Stimulated activated naive CD8-positive, alpha-beta T cell treated with anti-CD3 and anti-CD28 coated beads, Interleukin-15, Interleukin-2, amounts not matched to agents 100 ng/mL and 50 ng/mL, for 24 hours (primary cell): ENCODE results near the gene ACBD3.

Source experiments
- H3K27ac Mint-ChIP-seq: one replicate; pipeline ENCODE4 v1.8.0; 2021; ENCODE audit warnings: mild to moderate bottlenecking, mixed read lengths
- H3K27me3 Mint-ChIP-seq: one replicate; pipeline ENCODE4 v1.8.0; 2021; ENCODE audit warnings: mixed read lengths
- H3K36me3 Mint-ChIP-seq: one replicate; pipeline ENCODE4 v1.8.0; 2021; ENCODE audit warnings: low read depth, mixed read lengths
- H3K4me1 Mint-ChIP-seq: one replicate; pipeline ENCODE4 v1.8.0; 2021; ENCODE audit warnings: low read depth, mixed read lengths
- H3K4me3 Mint-ChIP-seq: one replicate; pipeline ENCODE4 v1.8.0; 2021; ENCODE audit warnings: mild to moderate bottlenecking, mixed read lengths
- H3K9me3 Mint-ChIP-seq: one replicate; pipeline ENCODE4 v1.8.0; 2021; ENCODE audit warnings: mixed read lengths

Gene ACBD3

DNA sequence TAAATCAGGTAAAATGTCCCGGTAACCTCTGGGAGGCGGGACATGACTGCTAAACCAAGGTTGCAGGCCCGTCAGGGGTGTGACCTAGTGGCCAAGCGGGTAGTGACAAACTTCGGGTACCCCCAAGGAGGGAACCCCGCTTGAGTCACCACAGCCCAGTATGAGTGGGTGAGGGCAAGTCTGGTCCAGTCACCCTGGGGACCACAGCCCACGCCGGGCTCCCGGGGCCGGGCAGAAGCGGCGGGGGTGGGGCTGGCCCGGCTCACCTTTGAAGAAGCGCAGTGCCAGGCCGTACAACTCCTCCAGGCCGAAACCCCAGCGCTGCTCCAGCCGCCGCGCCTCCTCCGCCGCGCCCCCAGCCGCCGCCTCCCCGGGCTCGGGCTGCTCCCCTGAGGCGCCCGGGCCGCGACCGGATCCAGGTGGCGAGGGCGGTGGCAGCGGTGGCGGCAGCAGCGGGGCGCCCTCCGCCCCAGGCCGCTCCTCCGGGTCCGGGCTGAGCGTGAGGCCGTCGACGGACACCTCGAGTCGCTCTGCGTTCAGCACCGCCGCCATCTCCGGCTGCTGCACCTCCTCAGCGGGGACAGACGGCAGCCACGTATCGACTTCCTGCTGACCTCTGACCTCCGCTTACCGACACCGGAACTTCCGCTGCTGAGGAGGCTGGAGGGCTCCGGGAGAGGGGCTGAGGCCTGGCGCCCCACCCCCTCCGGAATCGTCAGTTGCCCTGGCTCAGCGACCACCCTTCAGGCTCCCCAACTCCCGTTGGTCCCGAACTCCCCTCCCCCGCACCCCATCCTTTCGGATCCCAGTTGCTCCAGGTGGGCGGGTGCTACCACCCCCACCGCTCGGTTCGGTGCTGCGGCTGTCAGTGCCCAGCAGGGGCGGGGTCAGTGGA is at the start of gene ACBD3:
Gene ACBD3, minus strand, starts transcription at position 618 of the 895 bp plus-strand sequence. Its CDS starts 66 bp downstream, at position 552.
- H3K4me3 Mint-ChIP-seq = peak within 1 kb of the TSS; percentile 96
- peaks cover 38% of the 10 kb centered on the region for H3K4me1 Mint-ChIP-seq
- no peaks in the 10 kb centered on the region for H3K9me3 Mint-ChIP-seq
- peak within 1 kb of the TSS; percentile 93 for H3K27ac Mint-ChIP-seq
- no peaks in the 10 kb centered on the region for H3K27me3 Mint-ChIP-seq
- peaks cover 13% of the 10 kb centered on the region for H3K36me3 Mint-ChIP-seq

- no peak overlapping the region for H3K4me3 Mint-ChIP-seq
- H3K9me3 Mint-ChIP-seq = no peaks in the 10 kb centered on the region
- no peaks in the 10 kb centered on the region for H3K4me1 Mint-ChIP-seq
- H3K27ac Mint-ChIP-seq = no peak overlapping the region
- no peaks in the 10 kb centered on the region for H3K27me3 Mint-ChIP-seq
- peaks cover 46% of the 10 kb centered on the region for H3K36me3 Mint-ChIP-seq
Observed at GRCh38 chr1:226233806-226234205, 47.3 kb upstream of the ACBD3 start.

- no peaks in the 10 kb centered on the region for H3K9me3 Mint-ChIP-seq
- H3K36me3 Mint-ChIP-seq = peaks cover 44% of the 10 kb centered on the region
- H3K4me1 Mint-ChIP-seq = no peaks in the 10 kb centered on the region
- H3K27ac Mint-ChIP-seq = no peak overlapping the region
- no peaks in the 10 kb centered on the region for H3K27me3 Mint-ChIP-seq
- H3K4me3 Mint-ChIP-seq = no peak overlapping the region
Observed at GRCh38 chr1:226233293-226233692, 46.8 kb upstream of the ACBD3 start.

DNA sequence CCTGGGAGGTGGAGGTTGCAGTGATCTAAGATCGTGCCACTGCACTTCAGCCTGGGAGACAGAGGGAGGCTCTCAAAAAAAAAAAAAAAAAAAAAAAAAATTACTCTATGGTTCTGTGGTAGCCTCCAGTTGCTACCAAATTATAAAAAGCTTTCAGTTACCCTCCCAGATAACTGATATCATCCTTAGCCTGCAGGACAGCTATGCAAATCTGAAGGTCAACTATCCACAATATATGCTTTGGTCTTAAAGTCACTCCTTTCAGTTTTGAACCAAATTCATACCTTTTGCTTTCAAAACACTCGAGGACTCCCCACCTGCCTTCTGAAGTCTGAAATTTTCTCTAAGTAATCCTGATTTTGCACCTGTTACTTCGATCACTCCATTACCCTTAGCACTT is 40.1 kb upstream of the ACBD3 start:
- no peak overlapping the region for H3K27ac Mint-ChIP-seq
- H3K9me3 Mint-ChIP-seq = no peaks in the 10 kb centered on the region
- H3K4me3 Mint-ChIP-seq = no peak overlapping the region
- H3K4me1 Mint-ChIP-seq = peaks cover 14% of the 10 kb centered on the region
- peaks cover 36% of the 10 kb centered on the region for H3K27me3 Mint-ChIP-seq
- peaks cover 15% of the 10 kb centered on the region for H3K36me3 Mint-ChIP-seq

- peaks cover 43% of the 10 kb centered on the region for H3K27me3 Mint-ChIP-seq
Observed at GRCh38 chr1:226223786-226224244, 37.3 kb upstream of the ACBD3 start.

DNA sequence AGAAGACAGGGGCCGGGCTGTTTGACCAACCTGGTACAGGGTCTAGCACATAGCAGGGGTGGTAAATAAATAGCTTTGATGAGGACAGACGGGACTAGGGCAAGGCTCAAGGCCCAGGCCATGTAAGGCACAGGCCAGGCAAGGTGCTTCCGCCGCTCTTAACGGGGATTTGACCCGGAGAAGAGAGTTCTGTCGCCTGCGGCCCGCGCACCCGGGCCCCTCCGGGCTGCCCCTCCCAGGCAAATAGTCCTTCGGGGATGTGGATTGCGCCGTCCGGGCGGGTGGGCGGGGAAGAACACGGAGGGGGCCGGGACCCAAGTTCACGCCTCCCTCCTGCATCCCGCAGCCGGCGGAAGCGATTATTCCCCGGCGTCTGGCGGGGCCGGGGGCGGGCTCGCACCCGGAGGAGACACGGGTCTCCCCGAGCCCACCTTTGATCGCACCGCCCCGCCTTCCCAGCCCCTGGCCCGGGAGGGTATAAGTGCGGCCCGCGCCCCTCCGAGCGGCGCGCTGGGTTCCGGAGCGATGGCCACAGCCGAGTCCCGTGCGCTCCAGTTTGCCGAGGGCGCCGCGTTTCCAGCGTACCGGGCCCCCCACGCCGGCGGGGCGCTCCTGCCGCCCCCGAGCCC is 36.7 kb upstream of the ACBD3 start, which contains the start of gene MIXL1:
Gene MIXL1, plus strand, starts transcription at position 508 of the 629 bp plus-strand sequence. Its CDS starts 18 bp downstream, at position 526.
- Mint-ChIP-seq H3K4me3 (peak within 1 kb of the TSS; percentile 72), H3K9me3 (no peaks in the 10 kb centered on the region), H3K27ac (no peak within 1 kb of the TSS), H3K36me3 (no peaks in the 10 kb centered on the region), H3K4me1 (peaks cover 14% of the 10 kb centered on the region), H3K27me3 (peaks cover 43% of the 10 kb centered on the region)

More at GRCh38 chr1:226223786-226224244, 37.3 kb upstream of the ACBD3 start:
- H3K27ac Mint-ChIP-seq = no peak overlapping the region
- H3K36me3 Mint-ChIP-seq = no peaks in the 10 kb centered on the region
- peaks cover 14% of the 10 kb centered on the region for H3K4me1 Mint-ChIP-seq
- peak overlapping the region; percentile 72 for H3K4me3 Mint-ChIP-seq
- H3K9me3 Mint-ChIP-seq = no peaks in the 10 kb centered on the region

- Mint-ChIP-seq H3K27me3 (peaks cover 43% of the 10 kb centered on the region), H3K4me1 (peaks cover 14% of the 10 kb centered on the region), H3K9me3 (no peaks in the 10 kb centered on the region), H3K4me3 (peak overlapping the region; percentile 42), H3K27ac (no peak overlapping the region), H3K36me3 (no peaks in the 10 kb centered on the region)
Observed at GRCh38 chr1:226222686-226223085, 36.1 kb upstream of the ACBD3 start.

GRCh38 chr1:226220473-226221189 is 34.1 kb upstream of the ACBD3 start:
- H3K4me3 Mint-ChIP-seq = no peak overlapping the region
- H3K36me3 Mint-ChIP-seq = no peaks in the 10 kb centered on the region
- peaks cover 37% of the 10 kb centered on the region for H3K27me3 Mint-ChIP-seq
- no peak overlapping the region for H3K27ac Mint-ChIP-seq
- H3K4me1 Mint-ChIP-seq = peaks cover 14% of the 10 kb centered on the region
- H3K9me3 Mint-ChIP-seq = no peaks in the 10 kb centered on the region

DNA sequence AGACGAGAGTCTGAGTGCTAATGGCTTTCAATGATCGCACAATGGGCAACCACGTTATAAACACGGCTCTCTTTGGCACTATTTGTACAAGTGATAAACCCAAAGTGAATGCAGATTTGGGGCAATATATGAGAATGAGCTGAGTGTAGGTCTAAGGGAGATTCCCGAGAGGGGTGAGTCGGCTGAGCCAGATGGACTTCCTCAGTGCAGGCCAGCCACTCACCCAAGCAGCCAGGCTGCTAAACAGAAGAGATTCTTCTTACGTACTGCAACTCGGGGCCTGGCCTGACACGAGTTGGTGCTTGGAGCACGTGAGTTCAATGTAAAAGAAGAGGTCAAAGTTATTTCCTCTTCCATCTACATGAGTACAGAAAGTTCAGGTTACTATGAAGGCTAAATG is 30.7 kb upstream of the ACBD3 start:
- H3K27me3 Mint-ChIP-seq = peaks cover 12% of the 10 kb centered on the region
- H3K4me3 Mint-ChIP-seq = no peak overlapping the region
- H3K9me3 Mint-ChIP-seq = no peaks in the 10 kb centered on the region
- peaks cover 4% of the 10 kb centered on the region for H3K4me1 Mint-ChIP-seq
- H3K27ac Mint-ChIP-seq = no peak overlapping the region
- H3K36me3 Mint-ChIP-seq = no peaks in the 10 kb centered on the region

- H3K9me3 Mint-ChIP-seq = no peaks in the 10 kb centered on the region
- H3K27me3 Mint-ChIP-seq = peaks cover 5% of the 10 kb centered on the region
- H3K4me3 Mint-ChIP-seq = no peak overlapping the region
- no peaks in the 10 kb centered on the region for H3K36me3 Mint-ChIP-seq
- H3K4me1 Mint-ChIP-seq = no peaks in the 10 kb centered on the region
- H3K27ac Mint-ChIP-seq = no peak overlapping the region
Observed at GRCh38 chr1:226216056-226216455, 29.5 kb upstream of the ACBD3 start.

- no peaks in the 10 kb centered on the region for H3K4me1 Mint-ChIP-seq
- H3K9me3 Mint-ChIP-seq = no peaks in the 10 kb centered on the region
- H3K4me3 Mint-ChIP-seq = no peak overlapping the region
- H3K36me3 Mint-ChIP-seq = no peaks in the 10 kb centered on the region
- H3K27ac Mint-ChIP-seq = no peak overlapping the region
- H3K27me3 Mint-ChIP-seq = no peaks in the 10 kb centered on the region
Observed at GRCh38 chr1:226215239-226215638, 28.7 kb upstream of the ACBD3 start.

GRCh38 chr1:226212545-226212944 is 26.0 kb upstream of the ACBD3 start:
- Mint-ChIP-seq H3K27ac (no peak overlapping the region), H3K9me3 (no peaks in the 10 kb centered on the region), H3K4me3 (no peak overlapping the region), H3K36me3 (no peaks in the 10 kb centered on the region), H3K4me1 (no peaks in the 10 kb centered on the region), H3K27me3 (no peaks in the 10 kb centered on the region)

DNA sequence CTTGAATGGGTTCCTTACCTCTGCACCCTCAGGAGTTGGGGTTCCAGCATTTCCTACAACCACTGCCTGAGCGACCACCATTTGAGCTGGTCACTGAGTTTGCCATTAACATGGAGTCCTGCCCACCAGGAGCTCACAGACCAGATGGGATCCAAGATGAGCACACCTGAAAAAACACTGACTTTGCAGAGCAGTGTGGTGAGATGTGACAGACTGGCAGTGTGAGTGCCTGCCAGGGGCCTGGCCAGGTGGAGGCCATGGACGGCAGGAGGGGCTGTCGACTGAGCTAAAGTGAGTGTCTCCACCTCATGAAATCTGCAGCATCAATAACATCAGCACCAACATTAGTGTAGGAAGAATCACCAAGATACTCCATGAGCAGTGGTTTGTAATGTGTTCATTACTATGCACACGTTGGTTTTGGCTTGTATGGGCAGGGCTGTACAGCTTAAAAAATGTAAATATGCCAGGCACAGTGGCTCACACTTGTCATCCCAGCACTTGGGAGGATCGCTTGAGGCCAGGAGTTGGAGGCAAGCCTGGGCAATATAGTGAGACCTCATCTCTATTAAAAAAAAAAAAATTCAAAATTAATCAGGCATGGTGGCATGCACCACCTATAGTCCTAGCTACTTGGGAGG is 24.8 kb upstream of the ACBD3 start:
- Mint-ChIP-seq H3K4me1 (no peaks in the 10 kb centered on the region), H3K36me3 (no peaks in the 10 kb centered on the region), H3K9me3 (no peaks in the 10 kb centered on the region), H3K27me3 (no peaks in the 10 kb centered on the region), H3K27ac (no peak overlapping the region), H3K4me3 (no peak overlapping the region)

- Mint-ChIP-seq H3K36me3 (no peaks in the 10 kb centered on the region), H3K9me3 (no peaks in the 10 kb centered on the region), H3K4me3 (no peak overlapping the region), H3K4me1 (no peaks in the 10 kb centered on the region), H3K27ac (no peak overlapping the region), H3K27me3 (no peaks in the 10 kb centered on the region)
Observed at GRCh38 chr1:226210571-226211176, 24.1 kb upstream of the ACBD3 start.
